HG03521 (cell line): ENCODE data around the gene DLG3.
"Not testable (repeated sequence)": the region's sequence is repeated elsewhere in the genome, so short reads cannot be mapped to it uniquely, and the experiment has no call there.

Experiments used
- ATAC-seq: cut with Tn5 transposase; IDR thresholded peaks from one replicate; pipeline ENCODE4 v1.9.1; 2021; ENCODE audit warnings: mild to moderate bottlenecking, moderate library complexity; ENCODE audit not compliant: unreplicated experiment

Gene DLG3

DNA sequence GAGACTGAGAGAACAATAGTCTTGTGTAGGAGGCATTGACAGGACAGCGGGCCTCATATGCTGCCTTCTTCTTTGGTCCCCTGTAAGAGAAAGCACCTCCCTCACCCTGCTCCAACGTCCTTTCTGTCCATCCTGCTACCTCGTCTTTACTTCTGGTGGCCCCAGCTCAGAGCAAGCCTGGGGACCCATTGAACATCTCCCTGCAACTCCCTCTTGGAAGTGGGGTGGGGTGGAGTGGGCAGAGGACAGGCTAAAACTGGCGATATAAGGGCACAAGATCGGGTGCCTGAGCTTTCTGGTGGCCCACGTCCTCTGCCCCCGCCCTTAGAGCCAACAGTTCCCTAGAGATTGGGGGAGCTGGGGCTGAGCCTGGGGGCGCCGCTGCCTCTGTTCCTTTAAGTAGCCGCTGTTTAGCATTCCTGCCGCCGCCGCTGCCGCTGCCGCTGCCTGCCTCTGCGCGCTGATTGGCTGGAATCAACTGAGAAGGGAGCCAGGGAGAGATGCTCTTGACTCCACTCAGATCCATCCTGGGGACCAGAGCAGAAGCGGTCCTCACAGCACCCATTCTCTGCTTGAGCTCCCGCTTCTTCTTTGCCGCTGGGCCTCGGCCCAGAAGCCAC is at the start of gene DLG3:
Gene DLG3 (plus strand): TSS at position 510 of the 620 bp plus-strand sequence. CDS start 367 bp downstream, outside the sequence.
- no peak for ATAC-seq

DNA sequence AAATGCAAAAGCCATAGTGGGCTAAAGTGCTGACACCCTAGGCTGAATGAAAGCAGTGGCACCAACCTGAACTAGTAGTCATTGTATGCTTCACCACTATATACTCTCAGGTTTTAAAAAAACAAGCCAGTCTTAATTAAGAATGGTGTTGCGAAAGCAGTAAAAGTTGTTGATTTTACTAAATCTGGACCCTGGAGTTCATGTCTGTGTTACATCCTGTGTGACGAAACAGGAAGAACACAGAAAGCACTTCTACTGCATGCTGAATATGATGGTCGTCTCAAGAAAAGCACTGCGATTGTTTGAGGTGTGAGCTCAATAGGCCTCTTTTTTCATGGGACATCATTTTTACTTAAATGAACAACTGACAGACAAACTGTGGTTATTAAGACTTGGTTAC is 45.7 kb upstream of the DLG3 start:
- no peak for ATAC-seq

DNA sequence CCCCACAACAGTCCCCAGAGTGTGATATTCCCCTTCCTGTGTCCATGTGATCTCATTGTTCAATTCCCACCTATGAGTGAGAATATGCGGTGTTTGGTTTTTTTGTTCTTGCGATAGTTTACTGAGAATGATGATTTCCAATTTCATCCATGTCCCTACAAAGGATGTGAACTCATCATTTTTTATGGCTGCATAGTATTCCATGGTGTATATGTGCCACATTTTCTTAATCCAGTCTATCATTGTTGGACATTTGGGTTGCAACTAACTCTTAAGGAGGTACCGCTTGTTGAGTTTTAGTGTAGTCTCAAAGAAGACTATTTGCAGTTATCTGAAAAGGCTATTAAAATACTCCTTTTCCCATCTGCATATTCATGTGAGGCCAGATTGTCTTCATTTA is 44.5 kb upstream of the DLG3 start:
- ATAC-seq: not testable (repeated sequence)

DNA sequence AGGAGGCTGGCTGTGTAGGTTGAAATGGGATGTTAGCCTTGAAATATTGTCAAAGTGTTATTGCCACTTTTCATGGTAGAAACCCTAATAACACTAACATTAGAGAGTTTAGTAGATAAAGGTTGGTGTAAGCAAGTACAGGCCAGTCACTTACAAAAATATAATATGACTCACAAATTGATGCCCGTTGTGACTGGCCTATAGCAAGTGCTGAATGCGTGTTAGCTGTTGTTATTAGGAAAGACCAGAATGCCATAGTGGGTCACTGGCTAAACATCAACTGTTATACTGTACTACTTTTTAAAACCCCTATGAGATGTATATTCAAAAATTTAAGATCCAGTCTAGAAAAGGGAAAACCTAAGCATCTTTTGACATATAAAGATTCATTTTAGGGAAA is 41.9 kb upstream of the DLG3 start:
- no peak for ATAC-seq

DNA sequence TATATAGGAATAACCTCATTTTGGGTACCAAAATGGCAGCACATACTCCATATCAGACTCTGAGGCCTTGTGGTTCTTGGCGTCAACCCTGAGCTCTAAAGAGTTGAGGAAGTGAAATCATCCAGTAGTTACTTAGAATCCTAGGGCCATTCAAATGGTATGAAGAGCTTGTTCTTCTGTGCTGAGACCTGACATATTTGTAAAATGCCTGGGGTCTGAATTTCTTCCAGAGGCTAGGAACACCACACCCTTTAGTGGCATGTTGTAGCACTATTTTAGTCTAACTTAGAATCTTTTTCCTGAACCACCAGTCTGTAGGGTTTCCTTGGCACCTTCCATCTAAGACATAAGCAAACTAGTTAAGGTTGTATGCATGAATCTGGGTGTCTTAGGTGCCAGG is 39.6 kb upstream of the DLG3 start:
- no peak for ATAC-seq

DNA sequence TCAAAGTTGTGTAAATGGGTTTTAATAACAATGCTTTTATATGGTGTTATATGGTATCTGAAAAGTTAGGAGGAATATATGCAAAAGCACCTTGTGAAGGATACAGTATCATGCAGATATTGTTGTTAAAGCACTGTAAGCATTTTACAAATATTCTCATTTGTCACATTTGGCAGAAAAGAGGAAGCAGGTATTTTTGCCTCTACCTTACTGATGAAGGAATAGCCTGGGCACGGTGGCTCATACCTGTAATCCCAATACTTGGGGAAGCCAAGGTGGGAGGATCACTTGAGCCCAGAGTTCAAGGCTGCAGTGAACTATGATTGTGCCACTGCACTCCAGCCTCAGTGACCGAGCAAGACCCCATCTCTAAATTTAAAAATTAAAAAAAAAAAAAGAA is 33.7 kb upstream of the DLG3 start:
- no peak for ATAC-seq

DNA sequence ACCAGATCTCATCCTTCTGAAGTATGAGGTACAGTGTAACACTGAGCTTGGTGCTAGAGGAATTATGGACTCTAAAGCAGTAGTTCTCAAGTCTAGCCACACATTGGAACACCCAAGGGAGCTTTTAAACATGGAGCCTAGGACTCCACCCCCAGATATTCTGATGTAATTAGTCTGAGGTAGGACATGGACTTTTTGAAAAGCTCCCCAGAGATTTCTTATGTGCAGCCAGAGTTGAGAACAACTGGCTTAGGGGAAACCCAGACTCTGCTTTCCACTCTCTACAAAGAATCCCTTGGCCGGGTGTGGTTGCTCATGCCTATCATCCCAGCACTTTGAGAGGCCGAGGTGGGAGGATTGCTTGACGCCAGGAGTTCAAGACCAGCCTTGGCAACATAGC is 33.2 kb upstream of the DLG3 start:
- ATAC-seq: no peak

DNA sequence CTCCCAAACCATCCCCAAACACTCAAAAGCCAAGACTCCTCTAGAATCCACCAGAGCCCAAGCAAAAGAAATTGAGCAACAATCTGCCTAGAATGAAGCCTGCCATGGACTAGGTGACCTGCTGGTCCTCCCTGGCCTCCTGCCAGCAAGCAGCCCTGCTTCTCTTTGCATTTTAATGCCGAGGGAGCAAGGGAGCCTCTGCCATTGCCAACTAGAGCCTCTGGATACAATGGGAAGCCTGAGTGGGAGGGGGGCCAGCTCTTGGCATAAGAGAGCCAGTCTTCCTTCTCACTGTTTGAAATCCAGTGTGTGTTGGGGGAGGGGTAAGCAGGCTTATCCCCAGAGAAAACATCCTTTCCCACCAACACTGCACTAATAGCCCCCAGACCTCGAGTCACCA is 23.0 kb upstream of the DLG3 start:
- no peak for ATAC-seq

DNA sequence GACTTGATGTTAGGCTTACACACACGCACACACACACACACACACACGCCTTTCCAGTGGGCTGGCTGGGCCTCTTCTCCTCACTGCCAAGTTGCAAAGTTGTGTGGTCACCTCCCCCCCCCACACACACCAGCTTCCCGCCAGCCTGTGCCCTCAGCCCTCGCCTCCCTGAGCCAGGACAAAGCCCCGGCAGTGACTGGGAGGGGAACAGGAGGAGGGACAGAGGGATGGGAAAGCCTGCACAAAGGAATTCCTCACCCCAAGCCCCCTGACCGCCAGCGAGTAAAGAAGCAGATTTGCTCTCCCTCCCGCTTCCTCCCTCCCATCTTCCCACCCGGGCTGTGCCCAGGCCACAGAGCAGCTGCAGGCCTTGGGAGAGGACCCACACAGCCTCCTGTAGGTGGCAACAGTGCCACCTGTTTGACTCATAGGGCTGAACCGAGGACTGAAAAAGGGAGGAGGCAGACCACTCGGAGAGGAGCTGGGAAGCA is 21.7 kb upstream of the DLG3 start, which contains the start of gene GDPD2:
Gene GDPD2 (plus strand): TSS at position 464 of the 491 bp plus-strand sequence. CDS start 1,671 bp downstream, outside the sequence.
- ATAC-seq: no peak

DNA sequence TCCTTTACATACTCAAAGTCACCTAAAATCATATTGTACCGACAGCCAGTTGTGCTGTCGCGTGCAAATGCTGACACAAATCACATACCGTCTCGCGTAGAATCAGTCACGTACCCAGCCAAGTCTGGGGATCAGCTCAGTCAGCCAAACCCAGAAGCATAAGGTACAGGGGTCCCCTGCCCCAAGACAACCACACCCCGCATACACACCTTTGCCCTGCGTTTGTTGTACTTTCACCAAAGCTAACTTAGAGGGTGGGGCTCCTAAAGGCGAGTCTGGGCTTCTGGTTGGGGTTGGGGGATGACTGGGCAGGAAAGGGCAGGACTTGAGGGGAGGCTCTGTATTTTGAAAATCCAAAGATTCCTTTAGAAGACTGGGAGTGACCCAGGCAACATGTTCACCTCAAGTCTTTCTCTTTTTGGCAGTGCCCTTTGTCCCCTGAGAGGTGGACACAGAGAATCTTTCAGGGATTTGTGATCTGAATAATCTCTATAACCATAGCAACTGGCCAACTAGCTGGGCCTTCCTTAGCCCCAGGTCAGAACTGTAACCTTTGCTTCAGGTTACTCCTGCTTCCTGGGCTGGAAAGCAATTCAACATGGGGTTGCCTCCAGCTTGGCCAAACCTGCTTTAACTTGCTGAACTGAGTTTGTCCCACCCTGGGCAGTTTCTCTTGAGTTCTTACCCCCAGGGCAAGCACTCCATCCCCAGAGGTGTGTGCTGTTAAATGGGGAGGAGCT is 20.5 kb upstream of the DLG3 start:
- ATAC-seq: no peak

DNA sequence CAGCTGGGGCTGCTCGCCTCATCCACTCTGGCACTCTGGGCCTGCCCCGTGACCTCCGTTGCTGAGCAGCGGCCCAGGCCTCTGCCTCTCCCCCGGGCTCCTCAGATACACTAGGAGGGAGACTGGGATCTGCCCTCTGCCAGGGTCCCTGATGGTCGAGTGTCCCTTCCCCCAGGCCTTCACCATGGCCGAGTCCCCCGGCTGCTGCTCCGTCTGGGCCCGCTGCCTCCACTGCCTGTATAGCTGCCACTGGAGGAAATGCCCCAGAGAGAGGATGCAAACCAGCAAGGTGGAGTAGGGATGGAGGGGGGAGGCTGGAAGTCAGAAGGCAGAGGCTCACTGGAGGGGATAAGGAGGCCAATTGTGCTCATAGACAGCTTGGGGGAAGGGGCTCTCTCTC is 19.8 kb upstream of the DLG3 start:
- no peak for ATAC-seq

DNA sequence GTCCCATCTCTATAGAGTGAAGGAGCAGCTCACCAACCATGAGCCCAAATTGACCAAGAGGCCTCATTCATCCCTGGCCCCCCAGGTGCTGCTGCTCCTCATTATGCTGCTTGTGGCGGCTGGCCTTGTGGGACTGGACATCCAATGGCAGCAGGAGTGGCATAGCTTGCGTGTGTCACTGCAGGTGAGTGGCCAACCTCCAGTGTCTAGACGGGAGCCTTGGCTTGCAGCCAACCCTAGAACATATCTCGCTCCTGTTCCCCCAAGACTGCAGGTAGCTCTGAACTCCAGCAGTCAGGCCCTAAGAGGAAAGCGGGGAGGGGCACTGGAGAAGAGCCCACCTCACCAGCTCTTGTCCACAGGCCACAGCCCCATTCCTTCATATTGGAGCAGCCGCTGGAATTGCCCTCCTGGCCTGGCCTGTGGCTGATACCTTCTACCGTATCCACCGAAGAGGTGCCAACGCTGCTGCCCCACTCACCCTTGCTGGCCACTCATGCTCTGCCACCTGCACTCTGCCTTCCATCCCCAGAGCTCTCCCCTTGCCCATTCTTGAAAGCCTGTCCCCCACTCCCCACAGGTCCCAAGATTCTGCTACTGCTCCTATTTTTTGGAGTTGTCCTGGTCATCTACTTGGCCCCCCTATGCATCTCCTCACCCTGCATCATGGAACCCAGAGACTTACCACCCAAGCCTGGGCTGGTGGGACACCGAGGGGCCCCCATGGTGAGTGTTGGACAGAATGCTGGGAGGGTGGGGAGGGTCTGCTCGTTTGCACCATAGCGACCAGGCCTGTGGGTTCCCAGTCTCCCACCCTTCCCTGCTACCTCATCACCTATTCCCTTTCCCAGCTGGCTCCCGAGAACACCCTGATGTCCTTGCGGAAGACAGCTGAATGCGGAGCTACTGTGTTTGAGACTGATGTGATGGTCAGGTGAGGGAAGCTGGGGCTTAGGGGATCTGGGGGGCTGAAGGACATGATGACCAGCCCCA is 18.1 kb upstream of the DLG3 start:
- ATAC-seq: no peak

DNA sequence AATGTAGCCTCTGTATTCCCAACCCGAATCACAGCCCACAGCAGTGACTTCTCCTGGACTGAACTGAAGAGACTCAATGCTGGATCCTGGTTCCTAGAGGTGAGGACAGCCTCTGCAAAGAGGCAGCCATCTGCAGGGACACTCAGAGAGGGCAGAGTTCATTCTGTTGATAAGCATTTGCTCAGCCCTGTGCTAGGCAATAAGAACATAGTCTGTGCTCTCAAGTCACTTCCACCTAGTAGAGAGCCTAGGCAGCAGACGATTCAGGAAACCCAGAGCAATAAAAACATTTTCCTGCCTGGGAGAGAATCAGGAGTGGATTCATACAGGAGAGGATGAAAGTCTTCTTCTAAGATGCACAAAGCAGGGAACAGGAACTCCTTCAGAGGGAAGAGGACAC is 17.3 kb upstream of the DLG3 start:
- ATAC-seq: no peak

DNA sequence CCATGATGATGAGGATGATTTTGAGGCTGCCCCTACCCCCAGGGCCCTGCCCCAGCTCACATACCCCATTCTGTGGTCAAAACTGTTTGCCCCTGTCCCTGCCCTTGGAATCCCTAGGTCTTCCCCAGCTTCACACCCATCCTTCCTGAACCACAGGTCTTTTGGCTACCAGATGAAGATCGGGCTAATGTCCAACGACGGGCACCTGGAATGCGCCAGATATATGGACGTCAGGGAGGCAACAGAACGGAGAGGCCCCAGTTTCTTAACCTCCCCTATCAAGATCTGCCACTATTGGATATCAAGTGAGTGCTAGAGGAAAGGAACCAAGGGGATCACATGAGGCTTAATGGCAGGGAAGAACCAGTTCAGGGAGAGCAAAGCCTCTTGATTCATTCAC is 14.9 kb upstream of the DLG3 start:
- ATAC-seq: no peak

DNA sequence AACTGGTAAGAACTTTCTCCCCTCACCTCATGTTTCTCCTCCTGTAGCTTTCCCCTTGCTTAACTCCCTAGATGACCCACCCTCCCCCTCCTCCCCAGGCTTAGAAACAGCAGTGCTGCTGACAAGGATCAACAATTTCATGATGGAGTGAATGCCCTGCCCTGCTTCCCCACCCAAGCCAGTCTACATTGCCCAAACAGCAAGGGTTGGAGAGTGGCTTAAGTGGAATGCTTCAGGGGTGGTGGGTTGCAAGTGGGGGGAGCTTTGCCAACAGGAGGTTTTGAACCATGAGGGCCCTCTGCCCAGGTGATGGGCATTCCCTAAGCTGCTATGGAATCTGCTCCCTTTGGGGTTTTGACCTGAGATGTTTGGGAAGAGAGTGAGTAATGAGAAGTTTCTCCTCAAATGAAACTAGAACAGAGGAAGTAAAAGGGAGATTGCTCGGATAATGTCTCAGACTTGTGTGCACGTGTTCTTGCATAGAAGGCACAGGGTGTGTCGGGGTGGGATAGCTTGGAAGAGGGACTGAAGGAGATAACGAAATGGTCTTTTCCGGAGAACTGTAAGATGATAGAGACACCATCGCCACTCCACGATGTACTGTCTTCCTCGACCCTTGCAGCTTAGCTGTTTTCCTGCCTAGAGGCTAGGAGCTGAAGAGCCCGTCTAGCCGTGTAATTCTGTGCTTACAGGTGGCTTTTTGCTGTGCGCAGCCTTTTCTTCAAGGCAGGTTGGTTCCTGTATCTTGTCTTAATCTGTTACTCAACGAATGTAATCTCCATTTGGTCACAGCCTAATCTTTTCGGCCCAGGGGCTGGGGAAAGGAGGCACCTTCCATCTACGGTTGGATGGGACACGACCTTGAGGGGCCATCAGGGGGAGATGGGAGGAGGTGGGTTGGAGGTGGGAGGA is 11.4 kb upstream of the DLG3 start:
- ATAC-seq: no peak

DNA sequence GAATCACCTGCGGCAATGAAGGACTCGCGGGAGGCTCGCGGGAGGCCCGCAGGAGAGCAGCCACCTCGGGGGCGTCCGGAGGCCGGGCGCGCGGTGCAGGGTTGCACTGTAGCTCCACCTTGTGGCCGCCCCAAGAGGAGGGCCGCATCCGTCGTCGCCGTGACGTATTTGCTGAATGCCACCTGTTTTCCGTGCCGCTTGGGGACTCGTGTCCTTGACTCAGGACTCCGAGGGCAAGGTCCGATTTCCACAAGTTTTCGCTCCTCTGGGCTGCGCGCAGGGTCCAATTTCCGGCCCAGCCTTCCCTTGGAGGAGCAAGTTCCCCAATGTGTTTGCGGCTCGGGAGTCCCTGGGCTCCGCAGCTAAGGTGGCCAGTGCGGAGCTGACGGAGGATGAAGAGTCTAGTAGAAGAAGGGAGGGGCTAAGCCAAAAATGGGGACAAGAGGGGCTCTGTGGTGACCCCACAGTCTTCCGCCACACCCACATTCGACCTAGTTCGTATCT is 10.7 kb upstream of the DLG3 start:
- ATAC-seq: peak; percentile 75

DNA sequence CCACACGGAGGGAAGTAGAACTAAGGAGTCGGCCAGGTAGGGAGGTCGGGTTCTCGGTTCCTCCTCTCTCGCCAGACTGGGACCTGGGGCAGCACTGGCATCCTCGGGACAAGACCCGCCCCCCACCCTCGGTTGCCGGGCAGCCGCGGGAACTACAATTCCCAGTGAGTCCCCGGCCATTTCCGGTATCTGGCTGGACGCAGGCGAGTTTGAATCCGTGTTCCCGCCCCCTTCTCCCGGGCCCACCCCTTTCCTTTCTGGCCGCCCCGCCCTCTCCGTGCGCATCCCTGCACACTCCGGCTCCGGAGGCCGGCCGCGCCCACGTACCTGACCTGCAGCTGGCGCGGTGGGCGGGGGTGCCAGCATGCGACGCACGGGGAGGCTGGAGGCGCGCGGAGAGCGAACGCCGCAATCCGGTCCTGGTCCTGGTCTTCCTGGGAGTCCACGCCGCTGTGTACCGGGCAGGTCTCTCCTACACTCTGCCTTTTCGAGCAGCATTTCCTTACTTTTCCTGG is 10.2 kb upstream of the DLG3 start:
- ATAC-seq: peak; percentile 52

DNA sequence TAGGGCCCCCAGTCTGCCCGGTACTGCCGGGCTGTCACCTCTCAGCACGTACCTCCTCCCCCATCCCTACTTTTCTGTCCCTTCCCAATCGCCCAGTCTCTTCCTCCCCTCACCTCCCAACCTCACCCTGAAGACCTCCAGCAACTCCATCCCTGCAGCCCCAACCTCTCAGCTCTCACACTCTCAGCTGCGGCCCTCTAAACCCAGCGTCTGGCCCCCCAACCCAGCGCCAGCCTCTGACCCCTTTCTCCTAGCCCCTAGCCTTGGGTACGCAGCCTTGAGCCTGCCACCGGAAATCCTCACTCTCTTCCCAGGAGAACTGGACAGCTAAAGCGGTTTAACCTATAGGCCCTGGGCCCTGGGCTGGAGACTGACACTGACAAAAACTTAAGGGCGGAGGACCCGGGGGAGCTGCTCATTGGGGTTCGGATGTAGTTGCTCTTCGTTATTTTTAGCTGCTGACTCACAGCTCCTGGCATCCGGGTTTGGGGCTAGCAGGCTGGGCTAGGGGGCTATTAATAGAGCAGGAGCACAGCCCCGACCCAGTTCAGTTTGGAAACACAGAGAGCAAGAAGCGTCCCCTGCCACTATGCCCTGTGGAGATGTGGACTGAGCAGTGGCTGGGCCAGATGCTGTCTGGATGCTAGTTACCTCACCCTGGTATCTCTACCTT is 9.6 kb upstream of the DLG3 start:
- ATAC-seq: no peak

DNA sequence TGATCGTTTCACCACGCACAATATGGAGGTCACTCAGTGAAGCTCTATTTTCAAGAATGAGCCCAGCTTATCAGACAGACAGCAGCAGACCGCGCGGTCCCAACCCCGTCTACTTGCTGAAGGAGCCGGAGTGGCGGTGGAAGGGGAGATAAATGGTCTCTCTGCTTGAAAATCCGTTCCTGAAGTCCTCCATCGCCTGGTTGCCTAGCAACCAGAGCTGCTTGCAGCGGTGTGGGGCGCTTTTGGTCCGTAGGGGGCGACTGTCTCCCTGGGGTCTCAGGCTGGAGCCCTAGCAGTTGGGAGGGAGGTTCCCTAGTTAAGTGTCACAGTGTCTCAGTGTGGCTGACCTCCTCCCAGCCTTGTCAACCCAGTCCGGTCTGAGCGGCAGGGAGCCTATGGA is 8.3 kb upstream of the DLG3 start:
- no peak for ATAC-seq
